ENCODE results near the gene PLXNA4. TPM values are rescaled to one million over a fixed set of nuclear protein-coding genes. Genes with fewer than 3 reads are reported as not detected.
A peak's percentile ranks its signal among the peaks of the same experiment; 100 is the strongest.

PLXNA4 gene
- polyA plus RNA-seq, 2 donors = 0.44 to 0.55 TPM

DNA sequence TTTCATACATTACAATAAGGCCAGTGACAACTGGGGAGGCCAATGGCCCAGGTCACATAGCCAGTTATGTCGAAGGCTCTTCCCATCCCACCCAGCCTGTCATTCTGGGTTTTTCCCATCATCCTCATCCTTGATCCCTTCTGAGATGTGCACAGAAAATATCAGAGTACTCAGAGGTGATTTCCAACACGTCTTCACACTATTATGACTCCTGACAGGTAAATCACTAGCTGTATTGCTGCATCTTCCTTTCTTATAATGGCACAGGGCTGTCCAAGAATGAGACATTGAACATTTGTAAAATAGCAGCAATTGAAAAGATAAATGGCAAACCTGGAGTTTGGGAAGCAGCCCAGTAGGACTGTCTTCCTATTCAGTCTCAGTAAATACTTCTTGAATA lies 159.9 kb downstream of the PLXNA4 start:
- WGBS, 2 donors = 77 to 80% methylated on average over 2 of the region's 2 CpGs
- Histone ChIP-seq H3K27ac (ENCODE audit: low read depth in 2 of 2, low read length in 1 of 2) (no peak overlapping the region), H3K9me3 (ENCODE audit: control insufficient read depth in 2 of 2, insufficient read depth in 1 of 2, low read depth in 1 of 2, low read length in 1 of 2) (no peaks in the 10 kb centered on the region), H3K27me3 (ENCODE audit: control insufficient read depth in 1 of 2, insufficient read depth in 2 of 2, low read length in 2 of 2) (no peaks in the 10 kb centered on the region), H3K4me1 (ENCODE audit: control insufficient read depth in 2 of 2, insufficient read depth in 2 of 2, low read length in 1 of 2) (no peaks in the 10 kb centered on the region), H3K36me3 (ENCODE audit: control insufficient read depth in 2 of 2, insufficient read depth in 2 of 2, low read length in 1 of 2) (no peaks in the 10 kb centered on the region), H3K4me3 (ENCODE audit: low read depth in 1 of 2, low read length in 2 of 2) (no peak overlapping the region)

DNA sequence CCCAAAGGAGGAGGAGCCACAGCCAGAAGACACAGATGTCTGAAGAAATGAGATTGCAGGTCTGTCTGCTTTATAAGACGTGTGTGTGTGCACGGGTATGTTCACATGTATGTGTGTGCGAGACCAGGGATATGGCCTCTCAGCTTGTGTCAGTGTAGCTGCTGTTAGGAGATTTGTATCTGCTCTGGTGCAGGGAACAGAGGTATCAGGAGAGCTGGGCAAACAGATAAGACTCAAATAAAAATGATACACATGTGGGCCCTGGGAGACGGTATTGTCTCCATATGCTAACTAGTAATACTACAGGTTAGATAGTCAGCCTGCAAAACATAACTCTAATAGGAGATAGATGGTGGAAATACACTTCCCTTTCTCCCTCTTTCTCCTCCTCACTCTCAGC lies 161.0 kb downstream of the PLXNA4 start:
- no peak overlapping the region for H3K27ac ChIP-seq (ENCODE audit: low read depth in 2 of 2, low read length in 1 of 2)
- WGBS, 2 donors = 88 to 92% methylated on average over 4 of the region's 4 CpGs
- no peaks in the 10 kb centered on the region for H3K36me3 ChIP-seq (ENCODE audit: control insufficient read depth in 2 of 2, insufficient read depth in 2 of 2, low read length in 1 of 2)
- H3K27me3 ChIP-seq (ENCODE audit: control insufficient read depth in 1 of 2, insufficient read depth in 2 of 2, low read length in 2 of 2) = no peaks in the 10 kb centered on the region
- H3K9me3 ChIP-seq (ENCODE audit: control insufficient read depth in 2 of 2, insufficient read depth in 1 of 2, low read depth in 1 of 2, low read length in 1 of 2) = no peaks in the 10 kb centered on the region
- H3K4me1 ChIP-seq (ENCODE audit: control insufficient read depth in 2 of 2, insufficient read depth in 2 of 2, low read length in 1 of 2) = no peaks in the 10 kb centered on the region
- no peak overlapping the region for H3K4me3 ChIP-seq (ENCODE audit: low read depth in 1 of 2, low read length in 2 of 2)

DNA sequence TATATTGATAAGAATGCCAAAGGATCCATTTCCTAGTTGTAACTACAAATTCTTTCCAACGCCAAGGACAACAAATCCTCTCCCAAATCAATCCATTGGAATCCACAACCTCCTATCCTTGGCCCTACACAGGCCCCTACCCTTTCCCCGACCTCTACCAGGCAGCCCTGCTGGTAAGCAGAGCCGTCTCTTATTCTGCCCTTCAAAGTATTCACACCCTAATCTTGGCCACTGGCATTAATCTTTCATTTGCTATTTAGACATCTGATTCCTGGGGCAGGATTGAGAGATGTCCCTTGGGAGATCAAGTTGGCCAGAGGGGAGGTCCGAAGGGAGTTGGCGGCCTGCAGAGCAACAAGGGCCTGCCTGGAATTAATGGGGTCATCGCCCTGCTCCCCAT lies 161.4 kb downstream of the PLXNA4 start:
- Histone ChIP-seq H3K36me3 (ENCODE audit: control insufficient read depth in 2 of 2, insufficient read depth in 2 of 2, low read length in 1 of 2) (no peaks in the 10 kb centered on the region), H3K27me3 (ENCODE audit: control insufficient read depth in 1 of 2, insufficient read depth in 2 of 2, low read length in 2 of 2) (no peaks in the 10 kb centered on the region), H3K9me3 (ENCODE audit: control insufficient read depth in 2 of 2, insufficient read depth in 1 of 2, low read depth in 1 of 2, low read length in 1 of 2) (no peaks in the 10 kb centered on the region), H3K27ac (ENCODE audit: low read depth in 2 of 2, low read length in 1 of 2) (no peak overlapping the region), H3K4me3 (ENCODE audit: low read depth in 1 of 2, low read length in 2 of 2) (no peak overlapping the region), H3K4me1 (ENCODE audit: control insufficient read depth in 2 of 2, insufficient read depth in 2 of 2, low read length in 1 of 2) (no peaks in the 10 kb centered on the region)
- 83 to 86% methylated on average over 6 of the region's 6 CpGs for WGBS, 2 donors

DNA sequence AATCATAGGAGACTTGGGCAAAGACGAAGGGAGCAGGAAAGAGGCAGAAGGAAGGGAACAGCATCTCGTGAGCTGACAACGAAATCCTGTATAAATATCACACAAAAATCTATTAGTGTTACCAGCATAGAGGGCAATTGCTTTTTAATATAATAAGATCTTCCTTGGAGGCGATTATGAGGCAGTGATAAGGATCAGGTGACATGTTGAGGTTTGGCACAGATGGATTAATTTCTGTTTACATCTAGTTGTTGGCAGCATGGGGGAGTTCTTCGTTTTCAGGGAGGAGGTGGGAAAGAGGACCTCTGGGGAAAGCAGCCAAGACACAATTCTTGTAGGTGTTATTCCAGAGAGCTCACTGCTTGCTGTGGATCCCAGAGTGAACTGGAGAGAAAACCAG lies 163.8 kb downstream of the PLXNA4 start:
- no peaks in the 10 kb centered on the region for H3K27me3 ChIP-seq (ENCODE audit: control insufficient read depth in 1 of 2, insufficient read depth in 2 of 2, low read length in 2 of 2)
- no peaks in the 10 kb centered on the region for H3K36me3 ChIP-seq (ENCODE audit: control insufficient read depth in 2 of 2, insufficient read depth in 2 of 2, low read length in 1 of 2)
- 49 to 54% methylated on average over 5 of the region's 5 CpGs for WGBS, 2 donors
- no peak overlapping the region for H3K27ac ChIP-seq (ENCODE audit: low read depth in 2 of 2, low read length in 1 of 2)
- H3K9me3 ChIP-seq (ENCODE audit: control insufficient read depth in 2 of 2, insufficient read depth in 1 of 2, low read depth in 1 of 2, low read length in 1 of 2) = no peaks in the 10 kb centered on the region
- no peaks in the 10 kb centered on the region for H3K4me1 ChIP-seq (ENCODE audit: control insufficient read depth in 2 of 2, insufficient read depth in 2 of 2, low read length in 1 of 2)
- H3K4me3 ChIP-seq (ENCODE audit: low read depth in 1 of 2, low read length in 2 of 2) = no peak overlapping the region

DNA sequence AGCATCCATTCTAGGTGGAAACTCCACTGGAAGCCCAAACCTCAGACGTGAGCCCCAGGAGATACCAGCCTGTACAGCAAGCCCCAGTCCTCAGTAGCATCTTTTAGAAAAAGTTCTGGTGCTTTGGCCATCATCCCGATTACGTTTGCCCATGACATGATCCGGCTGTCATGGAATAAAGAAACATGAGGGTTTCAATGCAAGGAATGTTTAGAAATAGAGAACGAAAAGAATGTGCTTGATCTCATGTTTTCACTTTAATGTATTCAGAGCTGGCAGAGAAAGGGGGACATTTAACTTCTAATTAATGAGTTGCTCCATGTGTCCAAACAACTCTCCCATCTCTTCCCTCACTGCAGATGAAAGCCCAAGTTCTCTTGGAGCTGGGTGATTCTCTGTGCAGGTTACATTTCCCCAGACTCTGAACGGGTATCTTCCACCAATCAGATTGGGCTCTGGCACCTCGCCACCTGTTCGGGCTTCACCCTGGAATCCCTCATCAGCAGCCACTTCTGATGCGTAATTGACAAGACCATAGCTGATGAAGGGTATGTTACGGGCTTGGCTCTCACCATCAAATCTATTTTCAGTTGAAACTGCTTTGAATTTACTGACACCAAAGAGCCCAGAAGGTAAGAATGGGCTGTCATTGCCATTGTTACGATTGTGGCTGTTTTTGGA lies 165.3 kb downstream of the PLXNA4 start:
- H3K27me3 ChIP-seq (ENCODE audit: control insufficient read depth in 1 of 2, insufficient read depth in 2 of 2, low read length in 2 of 2) = no peaks in the 10 kb centered on the region
- H3K9me3 ChIP-seq (ENCODE audit: control insufficient read depth in 2 of 2, insufficient read depth in 1 of 2, low read depth in 1 of 2, low read length in 1 of 2) = no peaks in the 10 kb centered on the region
- no peaks in the 10 kb centered on the region for H3K36me3 ChIP-seq (ENCODE audit: control insufficient read depth in 2 of 2, insufficient read depth in 2 of 2, low read length in 1 of 2)
- WGBS, 2 donors = 67 to 74% methylated on average over 11 of the region's 11 CpGs
- H3K27ac ChIP-seq (ENCODE audit: low read depth in 2 of 2, low read length in 1 of 2) = no peak overlapping the region
- H3K4me3 ChIP-seq (ENCODE audit: low read depth in 1 of 2, low read length in 2 of 2) = no peak overlapping the region
- no peaks in the 10 kb centered on the region for H3K4me1 ChIP-seq (ENCODE audit: control insufficient read depth in 2 of 2, insufficient read depth in 2 of 2, low read length in 1 of 2)

DNA sequence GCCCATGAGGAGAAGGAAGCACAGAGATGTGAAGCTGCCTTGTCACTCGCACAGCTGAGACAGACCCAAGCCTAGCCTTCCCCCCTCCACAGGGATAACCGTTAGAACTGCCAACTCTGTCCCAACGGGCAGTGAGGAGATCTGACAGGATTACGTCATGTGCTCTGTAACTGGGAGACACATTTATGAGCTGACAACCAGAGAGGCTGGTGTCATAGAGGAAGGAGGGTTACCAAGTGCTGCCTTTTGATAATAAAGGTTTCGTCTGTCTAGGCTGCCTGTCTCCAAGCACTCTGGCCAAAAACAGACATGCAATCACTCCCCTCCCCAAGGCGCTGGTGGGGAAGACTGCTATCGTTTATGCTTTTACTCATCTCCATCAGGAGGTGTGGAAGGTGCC lies 165.9 kb downstream of the PLXNA4 start:
- Histone ChIP-seq H3K27me3 (ENCODE audit: control insufficient read depth in 1 of 2, insufficient read depth in 2 of 2, low read length in 2 of 2) (no peaks in the 10 kb centered on the region), H3K9me3 (ENCODE audit: control insufficient read depth in 2 of 2, insufficient read depth in 1 of 2, low read depth in 1 of 2, low read length in 1 of 2) (no peaks in the 10 kb centered on the region), H3K27ac (ENCODE audit: low read depth in 2 of 2, low read length in 1 of 2) (no peak overlapping the region), H3K4me1 (ENCODE audit: control insufficient read depth in 2 of 2, insufficient read depth in 2 of 2, low read length in 1 of 2) (no peaks in the 10 kb centered on the region), H3K4me3 (ENCODE audit: low read depth in 1 of 2, low read length in 2 of 2) (no peak overlapping the region), H3K36me3 (ENCODE audit: control insufficient read depth in 2 of 2, insufficient read depth in 2 of 2, low read length in 1 of 2) (no peaks in the 10 kb centered on the region)
- WGBS, 2 donors = 38% methylated on average over 7 of the region's 7 CpGs

DNA sequence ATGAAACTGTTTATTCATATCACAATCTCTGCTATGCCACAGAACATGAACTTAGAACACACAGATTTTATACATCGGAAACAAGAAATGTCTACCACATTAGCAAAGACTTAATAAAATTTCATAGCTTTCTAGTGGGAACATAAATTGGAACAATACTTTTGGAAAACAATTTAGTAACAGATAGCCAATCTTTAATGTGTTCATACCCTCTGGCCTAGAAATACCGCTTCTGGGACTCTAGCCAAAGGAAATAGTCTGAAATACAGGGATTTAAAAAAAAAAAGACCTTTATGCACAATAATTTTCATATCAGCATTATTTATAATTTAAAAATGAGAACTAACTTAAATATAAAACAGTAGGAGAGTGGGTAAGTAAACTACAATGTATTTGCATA lies 168.5 kb downstream of the PLXNA4 start:
- 63 to 65% methylated on average over 2 of the region's 2 CpGs for whole genome bisulfite sequencing, 2 donors
- Histone ChIP-seq H3K36me3 (ENCODE audit: control insufficient read depth in 2 of 2, insufficient read depth in 2 of 2, low read length in 1 of 2) (no peaks in the 10 kb centered on the region), H3K27me3 (ENCODE audit: control insufficient read depth in 1 of 2, insufficient read depth in 2 of 2, low read length in 2 of 2) (no peaks in the 10 kb centered on the region), H3K27ac (ENCODE audit: low read depth in 2 of 2, low read length in 1 of 2) (no peak overlapping the region), H3K4me1 (ENCODE audit: control insufficient read depth in 2 of 2, insufficient read depth in 2 of 2, low read length in 1 of 2) (no peaks in the 10 kb centered on the region), H3K4me3 (ENCODE audit: low read depth in 1 of 2, low read length in 2 of 2) (no peak overlapping the region), H3K9me3 (ENCODE audit: control insufficient read depth in 2 of 2, insufficient read depth in 1 of 2, low read depth in 1 of 2, low read length in 1 of 2) (no peaks in the 10 kb centered on the region)

DNA sequence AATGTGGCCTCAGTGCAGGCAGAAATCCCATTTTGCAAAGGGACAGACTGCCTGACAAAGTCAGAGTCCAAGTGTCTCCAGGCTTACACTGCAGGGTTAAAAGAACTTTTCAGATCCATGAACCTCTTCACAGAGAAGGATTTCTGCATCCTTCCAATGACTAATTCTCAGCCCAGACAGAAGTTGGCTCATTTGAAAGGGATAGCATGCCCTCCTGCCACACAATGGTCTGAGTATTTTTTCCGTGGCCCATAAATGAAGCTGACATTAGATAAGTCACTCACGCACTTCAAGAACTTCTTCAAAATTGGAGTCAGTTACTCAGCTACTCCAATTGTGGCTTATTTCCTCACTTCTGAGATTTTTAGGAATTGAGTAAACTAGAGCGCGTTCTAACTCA lies 170.2 kb downstream of the PLXNA4 start:
- WGBS, 2 donors = 92% methylated on average over 4 of the region's 4 CpGs
- Histone ChIP-seq H3K9me3 (ENCODE audit: control insufficient read depth in 2 of 2, insufficient read depth in 1 of 2, low read depth in 1 of 2, low read length in 1 of 2) (no peaks in the 10 kb centered on the region), H3K4me1 (ENCODE audit: control insufficient read depth in 2 of 2, insufficient read depth in 2 of 2, low read length in 1 of 2) (no peaks in the 10 kb centered on the region), H3K27ac (ENCODE audit: low read depth in 2 of 2, low read length in 1 of 2) (no peak overlapping the region), H3K36me3 (ENCODE audit: control insufficient read depth in 2 of 2, insufficient read depth in 2 of 2, low read length in 1 of 2) (no peaks in the 10 kb centered on the region), H3K27me3 (ENCODE audit: control insufficient read depth in 1 of 2, insufficient read depth in 2 of 2, low read length in 2 of 2) (no peaks in the 10 kb centered on the region), H3K4me3 (ENCODE audit: low read depth in 1 of 2, low read length in 2 of 2) (no peak overlapping the region)

DNA sequence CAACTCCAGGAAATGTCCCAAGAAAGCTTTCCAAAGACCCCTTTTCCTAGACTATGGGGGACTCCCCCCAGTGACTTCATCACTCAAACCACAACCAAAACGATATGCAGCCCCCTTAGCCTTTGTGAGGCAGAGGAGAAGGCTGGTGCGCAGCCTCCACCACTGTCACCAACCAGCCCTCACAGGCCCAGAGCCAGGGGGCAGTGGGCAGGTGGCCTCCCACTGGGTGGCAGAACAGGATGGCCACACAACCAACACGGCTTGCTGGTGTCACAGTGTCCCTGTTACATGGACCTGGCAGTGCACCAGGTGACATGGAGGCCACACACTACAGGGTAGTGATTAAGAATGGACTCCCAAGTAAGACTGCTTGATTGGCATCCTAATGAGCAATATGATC lies 172.0 kb downstream of the PLXNA4 start:
- H3K9me3 ChIP-seq (ENCODE audit: control insufficient read depth in 2 of 2, insufficient read depth in 1 of 2, low read depth in 1 of 2, low read length in 1 of 2) = no peaks in the 10 kb centered on the region
- no peaks in the 10 kb centered on the region for H3K36me3 ChIP-seq (ENCODE audit: control insufficient read depth in 2 of 2, insufficient read depth in 2 of 2, low read length in 1 of 2)
- no peak overlapping the region for H3K4me3 ChIP-seq (ENCODE audit: low read depth in 1 of 2, low read length in 2 of 2)
- peak overlapping the region in 1 of 2 donors; percentile 50 for H3K27ac ChIP-seq (ENCODE audit: low read depth in 2 of 2, low read length in 1 of 2)
- WGBS, 2 donors = 83 to 92% methylated on average over 3 of the region's 3 CpGs
- H3K4me1 ChIP-seq (ENCODE audit: control insufficient read depth in 2 of 2, insufficient read depth in 2 of 2, low read length in 1 of 2) = no peaks in the 10 kb centered on the region
- H3K27me3 ChIP-seq (ENCODE audit: control insufficient read depth in 1 of 2, insufficient read depth in 2 of 2, low read length in 2 of 2) = no peaks in the 10 kb centered on the region

DNA sequence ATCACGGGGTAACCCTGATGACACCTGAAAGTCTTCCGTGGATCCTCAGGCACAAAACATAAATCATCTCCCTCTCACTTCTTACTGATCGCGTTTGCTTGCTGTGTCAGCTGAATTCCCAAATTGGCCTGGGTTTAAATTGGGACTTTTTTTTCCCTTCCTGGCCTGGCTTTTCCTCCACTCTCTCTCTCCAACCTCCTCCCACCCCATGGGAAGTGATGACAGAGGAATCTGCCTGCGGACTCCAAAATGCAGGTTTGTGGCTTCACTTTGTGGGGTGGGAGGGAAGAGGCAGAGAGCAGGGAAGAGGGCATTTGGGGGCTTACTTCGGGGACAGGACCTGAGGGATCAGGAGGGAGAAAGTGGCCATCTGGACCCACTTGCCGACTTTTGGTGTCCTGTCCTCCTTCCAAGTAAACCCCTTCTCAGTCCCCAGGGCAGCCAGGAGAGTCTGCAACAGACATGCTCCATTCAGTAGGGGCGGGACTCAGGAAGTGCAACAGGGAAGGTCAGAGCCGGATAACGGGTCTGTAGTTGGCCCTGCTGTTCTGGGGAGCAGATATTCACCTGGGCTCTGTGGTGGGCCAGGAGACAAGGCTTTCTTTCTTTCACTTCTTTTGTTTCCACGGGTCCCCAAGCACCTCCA lies 172.7 kb downstream of the PLXNA4 start:
- Histone ChIP-seq H3K36me3 (ENCODE audit: control insufficient read depth in 2 of 2, insufficient read depth in 2 of 2, low read length in 1 of 2) (no peaks in the 10 kb centered on the region), H3K4me1 (ENCODE audit: control insufficient read depth in 2 of 2, insufficient read depth in 2 of 2, low read length in 1 of 2) (no peaks in the 10 kb centered on the region), H3K4me3 (ENCODE audit: low read depth in 1 of 2, low read length in 2 of 2) (no peak overlapping the region), H3K9me3 (ENCODE audit: control insufficient read depth in 2 of 2, insufficient read depth in 1 of 2, low read depth in 1 of 2, low read length in 1 of 2) (no peaks in the 10 kb centered on the region), H3K27ac (ENCODE audit: low read depth in 2 of 2, low read length in 1 of 2) (peak overlapping the region; percentile 30 to 61), H3K27me3 (ENCODE audit: control insufficient read depth in 1 of 2, insufficient read depth in 2 of 2, low read length in 2 of 2) (no peaks in the 10 kb centered on the region)
- WGBS, 2 donors = 47 to 49% methylated on average over 11 of the region's 11 CpGs

Measured in esophagus (tissue), 2 donors.